ENCODE measurements around the gene ERN1.
"Not testable (repeated sequence)": the region's sequence is repeated elsewhere in the genome, so short reads cannot be mapped to it uniquely, and the experiment has no call there.

GRCh38 chr17:64167666-64168065 is 37.7 kb upstream of the ERN1 start:
- TF ChIP-seq, protein P1, sequence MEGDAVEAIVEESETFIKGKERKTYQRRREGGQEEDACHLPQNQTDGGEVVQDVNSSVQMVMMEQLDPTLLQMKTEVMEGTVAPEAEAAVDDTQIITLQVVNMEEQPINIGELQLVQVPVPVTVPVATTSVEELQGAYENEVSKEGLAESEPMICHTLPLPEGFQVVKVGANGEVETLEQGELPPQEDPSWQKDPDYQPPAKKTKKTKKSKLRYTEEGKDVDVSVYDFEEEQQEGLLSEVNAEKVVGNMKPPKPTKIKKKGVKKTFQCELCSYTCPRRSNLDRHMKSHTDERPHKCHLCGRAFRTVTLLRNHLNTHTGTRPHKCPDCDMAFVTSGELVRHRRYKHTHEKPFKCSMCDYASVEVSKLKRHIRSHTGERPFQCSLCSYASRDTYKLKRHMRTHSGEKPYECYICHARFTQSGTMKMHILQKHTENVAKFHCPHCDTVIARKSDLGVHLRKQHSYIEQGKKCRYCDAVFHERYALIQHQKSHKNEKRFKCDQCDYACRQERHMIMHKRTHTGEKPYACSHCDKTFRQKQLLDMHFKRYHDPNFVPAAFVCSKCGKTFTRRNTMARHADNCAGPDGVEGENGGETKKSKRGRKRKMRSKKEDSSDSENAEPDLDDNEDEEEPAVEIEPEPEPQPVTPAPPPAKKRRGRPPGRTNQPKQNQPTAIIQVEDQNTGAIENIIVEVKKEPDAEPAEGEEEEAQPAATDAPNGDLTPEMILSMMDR (conservative IDR thresholded peaks at IDR 0.05; ENCODE audit: low read depth, low read length): not testable (repeated sequence)
- TF ChIP-seq EZH2 (IDR thresholded peaks at IDR 0.05; ENCODE audit: low read length, unreplicated experiment): not testable (repeated sequence)

All from PC-3 (cell line).